HFF-Myc (cell line): ENCODE data around the gene SNN.

Source experiments
- DNase-seq: peaks from one replicate; pipeline ENCODE4 v3.0.0-alpha.2; 2011; ENCODE audit warnings: low read depth; ENCODE audit errors: extremely low read depth
- H3K4me3 ChIP-seq: replicated peaks from 2 replicates; pipeline ENCODE4 v1.5.1; 2011; ENCODE audit warnings: low read depth, mild to moderate bottlenecking, control low read depth, low read length
- CTCF ChIP-seq: IDR thresholded peaks from 2 replicates; pipeline ENCODE4 v1.5.1; 2012; ENCODE audit warnings: mild to moderate bottlenecking, low read depth, low read length, control low read depth; ENCODE audit errors: missing control alignments

Gene SNN

GRCh38 chr16:11672206-11673090, 4.2 kb downstream of the SNN start:
- no peak for DNase-seq
- H3K4me3 ChIP-seq, result no peak overlapping the region
- no peak for TF ChIP-seq CTCF

- no peak for TF ChIP-seq CTCF
- DNase-seq, result no peak
- H3K4me3 ChIP-seq, result no peak overlapping the region
Measured at GRCh38 chr16:11673091-11674000, 5.1 kb downstream of the SNN start.

- no peak for TF ChIP-seq CTCF
- no peak overlapping the region for H3K4me3 ChIP-seq
- no peak for DNase-seq
Measured at GRCh38 chr16:11674001-11674817, 6.0 kb downstream of the SNN start.

GRCh38 chr16:11674818-11675560, 6.7 kb downstream of the SNN start:
- H3K4me3 ChIP-seq, result no peak overlapping the region
- TF ChIP-seq CTCF, result no peak
- DNase-seq, result no peak

GRCh38 chr16:11675561-11676511, 7.6 kb downstream of the SNN start:
- no peak overlapping the region for H3K4me3 ChIP-seq
- no peak for TF ChIP-seq CTCF
- no peak for DNase-seq
